ENCODE data around the gene SLC8A3. TPM values are rescaled to one million over a fixed set of nuclear protein-coding genes. Genes with fewer than 3 reads are reported as not detected.

Gene SLC8A3
- total RNA-seq, 1 experiment from 2014 or later, result not detected

GRCh38 chr14:70188322-70188658 is 461 bp downstream of the SLC8A3 start:
- no peaks in the 10 kb centered on the region; the same call in 1 of the 2 replicates for H3K27me3 ChIP-seq (ENCODE audit: control insufficient read depth, insufficient read depth, low read length)
- TF ChIP-seq POLR2AphosphoS5 (IDR thresholded peaks at IDR 0.05; ENCODE audit: low read depth, low read length) (no peak), SIN3A (IDR thresholded peaks at IDR 0.05; ENCODE audit: borderline replicate concordance, insufficient read depth, low read depth, low read length) (no peak), TCF7L2 (IDR thresholded peaks at IDR 0.05; ENCODE audit: low read depth, low read length) (no peak), CTCF (IDR thresholded peaks at IDR 0.05) (no peak)
- TF ChIP-seq, protein P1, sequence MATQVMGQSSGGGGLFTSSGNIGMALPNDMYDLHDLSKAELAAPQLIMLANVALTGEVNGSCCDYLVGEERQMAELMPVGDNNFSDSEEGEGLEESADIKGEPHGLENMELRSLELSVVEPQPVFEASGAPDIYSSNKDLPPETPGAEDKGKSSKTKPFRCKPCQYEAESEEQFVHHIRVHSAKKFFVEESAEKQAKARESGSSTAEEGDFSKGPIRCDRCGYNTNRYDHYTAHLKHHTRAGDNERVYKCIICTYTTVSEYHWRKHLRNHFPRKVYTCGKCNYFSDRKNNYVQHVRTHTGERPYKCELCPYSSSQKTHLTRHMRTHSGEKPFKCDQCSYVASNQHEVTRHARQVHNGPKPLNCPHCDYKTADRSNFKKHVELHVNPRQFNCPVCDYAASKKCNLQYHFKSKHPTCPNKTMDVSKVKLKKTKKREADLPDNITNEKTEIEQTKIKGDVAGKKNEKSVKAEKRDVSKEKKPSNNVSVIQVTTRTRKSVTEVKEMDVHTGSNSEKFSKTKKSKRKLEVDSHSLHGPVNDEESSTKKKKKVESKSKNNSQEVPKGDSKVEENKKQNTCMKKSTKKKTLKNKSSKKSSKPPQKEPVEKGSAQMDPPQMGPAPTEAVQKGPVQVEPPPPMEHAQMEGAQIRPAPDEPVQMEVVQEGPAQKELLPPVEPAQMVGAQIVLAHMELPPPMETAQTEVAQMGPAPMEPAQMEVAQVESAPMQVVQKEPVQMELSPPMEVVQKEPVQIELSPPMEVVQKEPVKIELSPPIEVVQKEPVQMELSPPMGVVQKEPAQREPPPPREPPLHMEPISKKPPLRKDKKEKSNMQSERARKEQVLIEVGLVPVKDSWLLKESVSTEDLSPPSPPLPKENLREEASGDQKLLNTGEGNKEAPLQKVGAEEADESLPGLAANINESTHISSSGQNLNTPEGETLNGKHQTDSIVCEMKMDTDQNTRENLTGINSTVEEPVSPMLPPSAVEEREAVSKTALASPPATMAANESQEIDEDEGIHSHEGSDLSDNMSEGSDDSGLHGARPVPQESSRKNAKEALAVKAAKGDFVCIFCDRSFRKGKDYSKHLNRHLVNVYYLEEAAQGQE (IDR thresholded peaks at IDR 0.05; ENCODE audit: insufficient read depth in 1 of 2, low read depth in 2 of 2, low read length in 1 of 2), result no peak
- no peaks in the 10 kb centered on the region for H3K4me1 ChIP-seq (ENCODE audit: control insufficient read depth, insufficient read depth, low read length)
- BruUV-seq (replicated peaks), result no TSS peak
- in situ Hi-C loops (cut with HindIII; ENCODE audit: low pct_unique_long_range_greater_than_20kb, low sequenced_read_pairs) (no loop called here), intact Hi-C loops (cut with micrococcal nuclease; ENCODE audit: unreplicated experiment) (no loop called here)
- no peaks in the 10 kb centered on the region for H3K9me3 ChIP-seq (ENCODE audit: control insufficient read depth, insufficient read depth, low read depth, low read length)
- POLR2A ChIA-PET, result no interaction called here
- DNase-seq (ENCODE audit: low read depth, low spot score), result no peak
- CTCF ChIA-PET, result no interaction called here
- no peak overlapping the region for H3K27ac ChIP-seq (ENCODE audit: low read length)
- peak overlapping the region in 1 of 2 experiments; percentile 17; a peak in 1 of 4 replicates for H3K4me3 ChIP-seq (ENCODE audit: low read depth in 2 of 2, low read length in 2 of 2)
- no peak for ATAC-seq
- no peaks in the 10 kb centered on the region for H3K36me3 ChIP-seq (ENCODE audit: control insufficient read depth, insufficient read depth, low read length)

DNA sequence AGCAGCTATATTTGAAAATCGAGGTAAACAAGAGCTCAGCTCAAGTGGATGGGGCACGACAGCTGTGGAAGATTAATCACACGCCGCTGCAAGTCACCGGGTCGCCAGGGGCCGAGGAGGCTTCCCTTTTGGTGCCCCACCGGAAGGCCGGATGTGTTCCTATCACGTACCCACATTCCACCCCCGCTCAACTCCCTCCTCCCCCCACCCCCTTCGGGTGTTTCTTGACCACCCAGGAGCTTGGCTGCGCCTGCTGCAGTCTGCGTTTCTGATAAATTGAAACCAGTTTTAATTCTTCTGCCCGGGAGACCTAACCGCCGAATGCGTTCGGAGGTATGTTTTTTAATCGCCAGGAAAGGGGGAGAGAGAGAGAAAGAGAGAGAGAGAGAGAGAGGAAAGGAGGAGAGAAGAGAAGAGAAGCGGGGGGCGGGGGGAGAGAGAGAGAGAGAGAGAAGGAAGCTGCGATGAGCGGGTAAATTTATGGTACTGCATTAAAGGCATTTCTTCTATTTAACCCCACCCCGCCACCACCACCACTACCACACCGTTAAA is 1.8 kb downstream of the SLC8A3 start:
- H3K9me3 ChIP-seq (ENCODE audit: control insufficient read depth, insufficient read depth, low read depth, low read length), result no peaks in the 10 kb centered on the region
- no peaks in the 10 kb centered on the region for H3K36me3 ChIP-seq (ENCODE audit: control insufficient read depth, insufficient read depth, low read length)
- DNase-seq (ENCODE audit: low read depth, low spot score) (no peak), ATAC-seq (no peak)
- TF ChIP-seq, protein P1 (IDR thresholded peaks at IDR 0.05; ENCODE audit: insufficient read depth in 1 of 2, low read depth in 2 of 2, low read length in 1 of 2), result no peak
- no peak for TF ChIP-seq CTCF (IDR thresholded peaks at IDR 0.05)
- TF ChIP-seq SIN3A (IDR thresholded peaks at IDR 0.05; ENCODE audit: borderline replicate concordance, insufficient read depth, low read depth, low read length), result no peak
- no peak for TF ChIP-seq POLR2AphosphoS5 (IDR thresholded peaks at IDR 0.05; ENCODE audit: low read depth, low read length)
- TF ChIP-seq TCF7L2 (IDR thresholded peaks at IDR 0.05; ENCODE audit: low read depth, low read length), result no peak
- H3K4me1 ChIP-seq (ENCODE audit: control insufficient read depth, insufficient read depth, low read length), result no peaks in the 10 kb centered on the region
- no TSS peak for BruUV-seq (replicated peaks)
- POLR2A ChIA-PET, result no interaction called here
- intact Hi-C loops (cut with micrococcal nuclease; ENCODE audit: unreplicated experiment) (no loop called here), in situ Hi-C loops (cut with HindIII; ENCODE audit: low pct_unique_long_range_greater_than_20kb, low sequenced_read_pairs) (no loop called here)
- no peak overlapping the region for H3K27ac ChIP-seq (ENCODE audit: low read length)
- CTCF ChIA-PET, result no interaction called here
- no peak overlapping the region; a peak in 1 of 4 replicates for H3K4me3 ChIP-seq (ENCODE audit: low read depth in 2 of 2, low read length in 2 of 2)
- no peaks in the 10 kb centered on the region; the same call in 1 of the 2 replicates for H3K27me3 ChIP-seq (ENCODE audit: control insufficient read depth, insufficient read depth, low read length)
